Psoas muscle (tissue), 8 donors: Measurements from ENCODE around the gene OPA3. TPM values are rescaled to one million over a fixed set of nuclear protein-coding genes. Genes with fewer than 3 reads are reported as not detected.
A peak's percentile ranks its signal among the peaks of the same experiment; 100 is the strongest.

Experiments used
- ATAC-seq, 4 donors: fragments of 200-7000 bp; cut with Tn5 transposase; one replicate each; pipeline ENCODE4 v1.9.1; 2020; ENCODE audit warnings: moderate library complexity in 3 of 4, mild to moderate bottlenecking in 2 of 4
- DNase-seq, 2 donors: peaks; one replicate each; pipeline ENCODE4 v3.0.0-alpha.2; 2020
- H3K27ac ChIP-seq: fragments of 200-600 bp; one replicate; pipeline ENCODE4 v1.8.0; 2022
- H3K27me3 ChIP-seq, 3 donors: fragments of 200-600 bp in 1 of 3; one replicate each; pipeline versions ENCODE4 v1.6.1 to v1.8.0; 2013 to 2022; ENCODE audit warnings: low read length in 2 of 3, mild to moderate bottlenecking in 2 of 3, moderate library complexity in 1 of 3; ENCODE audit not compliant: insufficient read depth in 3 of 3
- H3K36me3 ChIP-seq, 2 donors: fragments of 200-600 bp in 1 of 2; one replicate each; pipeline versions ENCODE4 v1.6.1 to v1.8.0; 2013 to 2022; ENCODE audit warnings: low read depth in 1 of 2, mild to moderate bottlenecking in 1 of 2, moderate library complexity in 1 of 2; ENCODE audit not compliant: insufficient read depth in 1 of 2
- H3K4me1 ChIP-seq: fragments of 200-600 bp; one replicate; pipeline ENCODE4 v1.8.0; 2022
- H3K4me3 ChIP-seq: fragments of 200-600 bp; one replicate; pipeline ENCODE4 v1.8.0; 2022; ENCODE audit warnings: mild to moderate bottlenecking
- H3K9me3 ChIP-seq: fragments of 200-600 bp; one replicate; pipeline ENCODE4 v1.8.0; 2022
- CTCF ChIP-seq: fragments of 200-600 bp; IDR thresholded peaks from one replicate; pipeline ENCODE4 v1.8.0; 2022; ENCODE audit warnings: antibody characterized with exemption
- WGBS, 3 donors: extraction: QIAGEN DNeasy Blood & Tissue Kit; methylation state at CpG; one replicate each; pipeline versions ENCODE4 v1.1.6 to v1.1.7; 2013; 5-methylcytosine and 5-hydroxymethylcytosine counted together
- intact Hi-C, 2 donors: fragments of 100-400 bp; cut with DNase I; formaldehyde crosslinking; loops; one replicate each; pipeline versions ENCODE4 v1.11.0 to v1.14.2; 2022
- polyA plus RNA-seq, 3 donors: library from polyadenylated mRNA; stranded (reverse); fragments of 200-250 nt; gene quantifications; one replicate each; pipeline ENCODE4 v1.2.3, GENCODE V29; 2013
- total RNA-seq, 4 donors: library from RNA; stranded (reverse); fragmentation: NEBNext Ultra II Directional in 2 of 4; extraction: Animal tissue kit (Norgen Biotek cat#: 25700) in 2 of 4; gene quantifications; one replicate each; pipeline versions ENCODE4 v1.2.1 to v1.2.4, GENCODE V29; 2021 to 2023
- donor health status: healthy with polysubstance abuse.
- donor health status: DM: no; HTN: no; CAD: no; lungs with moderate emphysema.
- donor health status: Bipolar disorder and iron deficiency.
- donor health status: healthy.
- donor health status: DM: yes; HTN: yes; CAD: no.
- donor health status: DM: no; HTN: no; CAD: no.
- donor health status: DM: no; HTN: no; CAD: no.
- donor health status: DM: yes; HTN: yes; CAD: no.

Gene OPA3
- total and polyA plus RNA-seq, 7 donors, result 9.1 to 27.6 (median 15.8) TPM

GRCh38 chr19:45567609-45568008 lies 17.0 kb downstream of the OPA3 start:
- Histone ChIP-seq H3K9me3 (peaks cover 4% of the 10 kb centered on the region), H3K4me3 (no peak overlapping the region), H3K4me1 (peaks cover 37% of the 10 kb centered on the region), H3K36me3 (no peaks in the 10 kb centered on the region), H3K27me3 (no peaks in the 10 kb centered on the region), H3K27ac (peak overlapping the region; percentile 87)
- intact Hi-C loops, result loop anchor here in 1 of 2 donors (2.0 kb wide), 1 partner anchor 41 kb away; no protein-coding TSS in a partner anchor
- ATAC-seq (no peak), DNase-seq (no peak)
- WGBS, 3 donors, result 74 to 90% (median 78%) methylated on average over 2 of the region's 2 CpGs
- TF ChIP-seq CTCF, result no peak

GRCh38 chr19:45564131-45564780 lies 20.3 kb downstream of the OPA3 start:
- DNase-seq, result no peak
- no peak for ATAC-seq
- H3K27me3 ChIP-seq, result no peaks in the 10 kb centered on the region
- H3K27ac ChIP-seq, result no peak overlapping the region
- TF ChIP-seq CTCF, result no peak
- no peak overlapping the region for H3K4me3 ChIP-seq
- H3K4me1 ChIP-seq, result peaks cover 19% of the 10 kb centered on the region
- intact Hi-C loops, result no loop called here
- H3K9me3 ChIP-seq, result no peaks in the 10 kb centered on the region
- H3K36me3 ChIP-seq, result no peaks in the 10 kb centered on the region
- WGBS, 3 donors, result 77 to 80% (median 78%) methylated on average over 5 of the region's 5 CpGs

- 66 to 79% (median 79%) methylated on average over 11 of the region's 11 CpGs for WGBS, 3 donors
- TF ChIP-seq CTCF, result no peak
- no peaks in the 10 kb centered on the region for H3K27me3 ChIP-seq
- intact Hi-C loops, result no loop called here
- no peaks in the 10 kb centered on the region for H3K36me3 ChIP-seq
- DNase-seq (no peak), ATAC-seq (no peak)
- no peak overlapping the region for H3K27ac ChIP-seq
- no peaks in the 10 kb centered on the region for H3K4me1 ChIP-seq
- no peaks in the 10 kb centered on the region for H3K9me3 ChIP-seq
- H3K4me3 ChIP-seq, result no peak overlapping the region
Observed at GRCh38 chr19:45560686-45561085, 23.9 kb downstream of the OPA3 start.

GRCh38 chr19:45560038-45560437 lies 24.6 kb downstream of the OPA3 start:
- no peaks in the 10 kb centered on the region for H3K27me3 ChIP-seq
- no peaks in the 10 kb centered on the region for H3K36me3 ChIP-seq
- H3K4me3 ChIP-seq, result no peak overlapping the region
- ATAC-seq (no peak), DNase-seq (no peak)
- WGBS, 3 donors, result 78 to 87% (median 86%) methylated on average over 5 of the region's 5 CpGs
- no peak for TF ChIP-seq CTCF
- H3K4me1 ChIP-seq, result no peaks in the 10 kb centered on the region
- H3K27ac ChIP-seq, result no peak overlapping the region
- intact Hi-C loops, result no loop called here
- H3K9me3 ChIP-seq, result no peaks in the 10 kb centered on the region
